K562 (cell line): Measurements from ENCODE around the gene PNPLA2.

Experiments used
- CHD2 ChIP-seq: IDR thresholded peaks from 2 replicates; pipeline ENCODE4 v1.6.1; 2011; ENCODE audit warnings: low read depth, low read length
- EZH2 ChIP-seq: IDR thresholded peaks from 2 replicates; pipeline ENCODE4 v1.6.1; 2012; ENCODE audit warnings: low read depth, mild to moderate bottlenecking, inconsistent platforms, low read length, borderline replicate concordance
- HNRNPK ChIP-seq: fragments of 200-400 bp; formaldehyde crosslinking; IDR thresholded peaks from one replicate; pipeline ENCODE4 v1.6.1; 2018; ENCODE audit warnings: mild to moderate bottlenecking, low read depth, low read length; ENCODE audit not compliant: poor library complexity, severe bottlenecking
- MGA ChIP-seq: fragments of 450-650 bp; IDR thresholded peaks from 2 replicates; pipeline ENCODE4 v1.6.1; 2016; ENCODE audit warnings: mild to moderate bottlenecking, moderate library complexity
- POLR2A ChIP-seq: fragments of 450-650 bp; conservative IDR thresholded peaks from 2 replicates; pipeline ENCODE4 v1.6.1; 2016

- TF ChIP-seq POLR2A (peak; percentile 57), MGA (no peak), EZH2 (no peak), HNRNPK (no peak), CHD2 (no peak)
Measured at GRCh38 chr11:832529-833113, 13.9 kb downstream of the PNPLA2 start, which contains the start of gene CD151.
